ENCODE measurements around the gene PELI2.

DNA sequence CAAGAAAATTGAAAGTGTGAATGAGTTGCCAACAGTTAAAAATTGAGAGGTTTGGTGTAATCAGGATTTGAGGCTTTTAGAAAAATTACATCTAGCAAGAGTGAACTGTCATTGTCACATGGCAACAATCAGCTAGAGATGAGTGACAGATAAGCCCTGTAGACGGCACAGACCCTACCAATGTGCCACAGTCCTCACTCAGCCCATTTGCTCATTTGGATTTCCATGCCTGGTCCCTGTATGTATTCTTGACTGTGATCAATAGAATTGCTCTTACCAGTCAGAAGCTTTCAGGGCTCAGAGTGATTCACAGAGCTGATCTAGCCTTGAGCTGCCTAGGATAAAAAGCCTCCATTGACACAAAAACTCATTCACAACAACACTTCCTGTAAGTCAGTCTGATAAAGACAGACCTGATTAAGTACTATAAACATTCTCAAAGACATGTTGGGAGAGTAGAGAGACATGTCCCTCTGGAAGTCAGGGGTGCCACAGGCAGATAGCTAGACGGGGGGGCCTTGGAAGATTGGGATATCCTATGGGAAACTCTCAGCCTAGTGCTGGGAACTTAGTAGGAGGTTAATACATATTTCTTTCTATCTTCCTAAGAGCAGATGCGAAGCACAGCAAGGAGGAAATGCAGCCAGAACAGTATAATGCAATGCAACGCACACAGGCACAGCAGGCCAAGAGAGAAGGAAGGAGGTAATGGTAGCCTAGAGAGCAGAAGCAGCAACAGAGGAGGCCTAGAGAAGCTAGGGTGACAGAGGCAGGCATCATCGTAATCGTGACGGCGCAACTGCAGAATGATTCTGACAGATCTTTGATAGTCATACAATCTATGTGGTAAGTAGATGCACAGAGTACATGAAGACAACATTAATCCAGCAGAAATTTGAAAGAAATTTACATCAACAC, 2.0 kb upstream of the PELI2 start:
- TF ChIP-seq, protein P1, sequence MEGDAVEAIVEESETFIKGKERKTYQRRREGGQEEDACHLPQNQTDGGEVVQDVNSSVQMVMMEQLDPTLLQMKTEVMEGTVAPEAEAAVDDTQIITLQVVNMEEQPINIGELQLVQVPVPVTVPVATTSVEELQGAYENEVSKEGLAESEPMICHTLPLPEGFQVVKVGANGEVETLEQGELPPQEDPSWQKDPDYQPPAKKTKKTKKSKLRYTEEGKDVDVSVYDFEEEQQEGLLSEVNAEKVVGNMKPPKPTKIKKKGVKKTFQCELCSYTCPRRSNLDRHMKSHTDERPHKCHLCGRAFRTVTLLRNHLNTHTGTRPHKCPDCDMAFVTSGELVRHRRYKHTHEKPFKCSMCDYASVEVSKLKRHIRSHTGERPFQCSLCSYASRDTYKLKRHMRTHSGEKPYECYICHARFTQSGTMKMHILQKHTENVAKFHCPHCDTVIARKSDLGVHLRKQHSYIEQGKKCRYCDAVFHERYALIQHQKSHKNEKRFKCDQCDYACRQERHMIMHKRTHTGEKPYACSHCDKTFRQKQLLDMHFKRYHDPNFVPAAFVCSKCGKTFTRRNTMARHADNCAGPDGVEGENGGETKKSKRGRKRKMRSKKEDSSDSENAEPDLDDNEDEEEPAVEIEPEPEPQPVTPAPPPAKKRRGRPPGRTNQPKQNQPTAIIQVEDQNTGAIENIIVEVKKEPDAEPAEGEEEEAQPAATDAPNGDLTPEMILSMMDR (conservative IDR thresholded peaks at IDR 0.05; ENCODE audit: low read depth, low read length), result no peak
- TF ChIP-seq CEBPB (IDR thresholded peaks at IDR 0.05; ENCODE audit: low read depth, low read length) (no peak), RAD21 (IDR thresholded peaks at IDR 0.05; ENCODE audit: low read length) (no peak), POLR2A (IDR thresholded peaks at IDR 0.05; ENCODE audit: low read depth, low read length) (no peak), RFX5 (IDR thresholded peaks at IDR 0.05; ENCODE audit: low read depth, low read length) (no peak), BHLHE40 (IDR thresholded peaks at IDR 0.05; ENCODE audit: low read depth, low read length) (no peak), MAZ (IDR thresholded peaks at IDR 0.05; ENCODE audit: borderline replicate concordance, low read depth, low read length) (no peak), SMC3 (IDR thresholded peaks at IDR 0.05; ENCODE audit: low read depth, low read length) (no peak), MAFK (IDR thresholded peaks at IDR 0.05; ENCODE audit: low read depth, low read length) (no peak), RCOR1 (IDR thresholded peaks at IDR 0.05; ENCODE audit: insufficient replicate concordance, low read length) (no peak)
- TF ChIP-seq, protein P2, sequence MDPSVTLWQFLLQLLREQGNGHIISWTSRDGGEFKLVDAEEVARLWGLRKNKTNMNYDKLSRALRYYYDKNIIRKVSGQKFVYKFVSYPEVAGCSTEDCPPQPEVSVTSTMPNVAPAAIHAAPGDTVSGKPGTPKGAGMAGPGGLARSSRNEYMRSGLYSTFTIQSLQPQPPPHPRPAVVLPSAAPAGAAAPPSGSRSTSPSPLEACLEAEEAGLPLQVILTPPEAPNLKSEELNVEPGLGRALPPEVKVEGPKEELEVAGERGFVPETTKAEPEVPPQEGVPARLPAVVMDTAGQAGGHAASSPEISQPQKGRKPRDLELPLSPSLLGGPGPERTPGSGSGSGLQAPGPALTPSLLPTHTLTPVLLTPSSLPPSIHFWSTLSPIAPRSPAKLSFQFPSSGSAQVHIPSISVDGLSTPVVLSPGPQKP (IDR thresholded peaks at IDR 0.05; ENCODE audit: borderline replicate concordance, low read depth, low read length), result no peak
- TF ChIP-seq, protein P3, sequence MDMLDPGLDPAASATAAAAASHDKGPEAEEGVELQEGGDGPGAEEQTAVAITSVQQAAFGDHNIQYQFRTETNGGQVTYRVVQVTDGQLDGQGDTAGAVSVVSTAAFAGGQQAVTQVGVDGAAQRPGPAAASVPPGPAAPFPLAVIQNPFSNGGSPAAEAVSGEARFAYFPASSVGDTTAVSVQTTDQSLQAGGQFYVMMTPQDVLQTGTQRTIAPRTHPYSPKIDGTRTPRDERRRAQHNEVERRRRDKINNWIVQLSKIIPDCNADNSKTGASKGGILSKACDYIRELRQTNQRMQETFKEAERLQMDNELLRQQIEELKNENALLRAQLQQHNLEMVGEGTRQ (IDR thresholded peaks at IDR 0.05; ENCODE audit: low read depth, low read length), result no peak
